Measurements from ENCODE around the gene SPAG8. TPM values are rescaled to one million over a fixed set of nuclear protein-coding genes. Genes with fewer than 3 reads are reported as not detected.

Gene SPAG8
- polyA plus RNA-seq, 12 donors: 1.7 to 4.0 (median 2.2) TPM; not detected in 2

DNA sequence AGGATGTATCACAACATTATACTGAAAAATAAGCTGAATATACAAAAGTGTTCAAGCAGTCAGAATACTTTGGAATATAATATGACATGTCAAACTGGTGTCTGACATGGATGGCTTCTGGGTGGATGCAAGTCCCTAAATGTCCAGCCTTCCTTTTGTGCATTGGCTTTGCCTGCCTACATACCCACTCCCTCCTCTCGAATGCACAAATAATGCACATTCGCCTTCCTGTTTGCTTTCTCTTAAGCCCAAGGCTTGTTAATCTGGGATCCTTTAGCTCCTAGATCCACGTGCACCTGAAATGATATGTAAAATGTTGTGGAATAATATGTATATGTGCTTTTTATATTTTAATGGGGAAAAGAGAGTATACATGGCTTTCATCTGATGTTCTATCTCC lies 33.6 kb downstream of the SPAG8 start:
- no peak for DNase-seq

DNA sequence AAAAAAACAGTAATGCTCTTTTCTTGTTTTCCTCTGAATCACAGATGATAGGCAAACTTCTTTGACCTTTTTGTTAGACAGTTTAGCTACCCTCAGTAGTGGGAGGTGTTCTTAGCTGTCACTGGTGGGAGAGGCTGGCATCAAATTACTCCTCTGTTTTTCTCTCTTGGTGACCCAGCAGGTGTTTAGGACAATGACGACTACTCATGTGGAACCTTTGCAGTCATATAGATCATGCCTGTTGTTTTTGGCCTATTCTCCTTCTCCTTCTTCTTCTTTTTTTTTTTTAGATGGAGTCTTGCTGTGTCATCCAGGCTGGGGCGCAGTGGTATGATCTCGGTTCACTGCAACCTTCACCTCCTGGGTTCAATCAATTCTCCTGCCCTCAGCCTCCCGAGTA lies 36.0 kb downstream of the SPAG8 start:
- DNase-seq: no peak

GRCh38 chr9:35774907-35775635 lies 37.0 kb downstream of the SPAG8 start:
- no peak for DNase-seq

- no peak for DNase-seq
Measured at GRCh38 chr9:35771943-35772342, 40.1 kb downstream of the SPAG8 start.

- no peak for DNase-seq
Measured at GRCh38 chr9:35771534-35771933, 40.5 kb downstream of the SPAG8 start.

DNA sequence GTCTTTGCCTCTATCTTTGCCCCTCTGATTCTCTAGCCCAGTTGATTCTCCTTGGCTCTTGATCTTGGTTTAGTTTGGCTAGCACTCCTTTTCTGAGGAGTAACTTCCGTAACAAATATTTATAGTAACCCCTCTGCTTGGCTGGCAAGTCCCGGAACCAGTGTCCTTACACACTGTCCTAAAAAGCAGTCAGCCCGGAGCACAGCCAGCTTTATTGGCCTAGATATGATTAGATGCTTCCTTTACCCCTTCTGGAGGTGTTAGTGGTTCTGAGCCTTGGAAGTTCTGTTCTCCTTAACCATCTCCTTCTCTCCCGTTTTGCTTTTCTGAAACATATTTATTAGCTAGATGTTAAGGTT lies 41.0 kb downstream of the SPAG8 start:
- no peak for DNase-seq

DNA sequence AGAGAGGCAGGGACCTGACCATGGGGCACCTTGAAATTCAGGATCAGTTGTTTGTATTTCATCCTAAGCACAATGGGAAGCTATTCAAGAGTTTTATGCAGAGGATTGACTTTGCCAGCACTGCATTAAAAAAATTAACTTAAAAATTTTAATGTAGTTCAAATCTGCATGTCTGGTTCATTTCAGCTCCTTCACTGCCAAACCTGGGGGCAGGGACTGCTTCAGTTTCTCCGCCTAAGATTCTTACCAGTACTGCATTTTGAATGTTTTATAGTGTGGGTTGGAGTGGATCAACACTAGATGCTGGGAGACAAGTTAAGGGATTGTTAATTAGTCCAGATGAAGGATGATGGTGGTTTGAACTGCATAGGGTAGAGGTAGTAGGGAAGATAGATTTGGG lies 42.3 kb downstream of the SPAG8 start:
- DNase-seq: no peak

DNA sequence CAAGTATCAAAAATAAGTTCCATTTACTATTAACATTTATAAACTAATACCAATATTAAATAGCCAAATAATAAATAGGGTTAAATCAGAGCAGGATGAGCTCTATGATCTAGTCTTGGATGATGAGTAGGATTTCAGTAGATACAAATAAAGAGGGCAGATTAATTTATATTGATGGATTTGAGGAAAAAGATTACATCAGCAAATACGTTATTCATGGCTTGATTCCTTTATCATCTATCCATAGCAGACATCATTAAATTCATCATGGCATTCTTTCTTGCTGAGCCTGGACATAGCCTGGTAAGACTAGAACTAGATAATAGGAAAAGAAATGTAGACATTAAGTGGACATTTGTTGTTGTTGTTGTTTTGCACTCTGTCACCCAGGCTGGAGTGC lies 44.6 kb downstream of the SPAG8 start:
- no peak for DNase-seq

DNA sequence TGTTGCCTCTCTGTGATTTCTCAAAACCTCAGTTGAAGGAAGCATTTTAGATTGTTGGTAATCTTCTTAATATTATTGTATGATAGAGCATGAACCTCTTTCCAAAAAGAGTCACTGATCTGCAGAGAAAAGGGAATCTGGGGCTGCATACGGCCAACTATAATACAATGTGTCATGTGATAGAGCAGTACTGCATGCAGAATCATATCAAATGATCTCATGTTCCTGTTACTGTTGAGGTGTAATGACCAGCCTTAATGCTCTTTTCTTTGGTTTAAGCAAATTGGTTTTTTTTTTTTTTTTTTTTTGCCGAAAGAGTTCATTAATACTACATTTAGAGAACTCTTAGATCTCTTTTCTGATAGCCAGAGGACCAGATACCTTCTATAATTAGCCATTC lies 45.1 kb downstream of the SPAG8 start:
- no peak for DNase-seq

DNA sequence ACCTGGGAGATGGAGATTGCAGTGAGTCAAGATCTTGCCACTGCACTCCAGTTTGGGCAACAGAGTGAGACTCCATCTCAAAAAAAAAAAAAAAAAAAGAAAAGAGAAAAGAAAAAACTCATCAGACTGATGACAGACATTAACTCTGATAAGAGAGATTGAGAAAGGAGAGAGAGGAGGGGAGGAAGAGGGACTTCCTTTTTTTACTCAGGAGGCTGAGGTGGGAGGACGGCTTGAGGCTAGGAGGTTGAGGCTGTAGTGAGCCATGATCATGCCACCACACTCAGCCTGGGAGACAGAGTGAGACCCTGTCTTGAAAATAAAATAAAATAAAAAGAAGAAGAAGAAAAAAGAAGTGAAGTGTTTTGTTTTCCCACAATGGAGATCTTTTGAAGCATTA lies 48.3 kb downstream of the SPAG8 start:
- DNase-seq: no peak

GRCh38 chr9:35763181-35763580 lies 48.9 kb downstream of the SPAG8 start:
- no peak for DNase-seq

DNA sequence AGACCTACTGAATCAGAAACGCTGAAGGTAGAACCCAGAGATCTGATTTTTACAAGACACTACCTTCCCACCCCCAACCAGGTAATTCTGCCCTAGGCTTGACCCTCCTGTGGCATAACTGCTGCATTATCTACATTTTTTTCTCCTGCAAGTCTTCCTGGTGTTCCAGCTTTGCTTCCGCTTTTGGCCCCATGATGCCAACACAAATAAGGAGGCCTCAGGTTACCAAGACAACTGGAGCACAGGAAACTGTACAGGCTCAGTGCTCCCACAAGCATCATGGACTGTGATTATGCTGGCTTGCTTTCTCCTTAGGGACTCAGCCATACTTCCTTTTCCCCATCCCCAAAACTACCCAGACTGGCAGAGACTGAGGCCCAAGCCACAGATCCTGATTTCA lies 51.4 kb downstream of the SPAG8 start:
- DNase-seq: no peak

- no peak for DNase-seq
Measured at GRCh38 chr9:35759795-35760194, 52.3 kb downstream of the SPAG8 start.

Other genes with a start within 250 kb of the SPAG8 start
- gene TESK1, start 207.0 kb downstream of the SPAG8 start, polyA plus RNA-seq (ENCODE audit: insufficient read length in 12 of 12): 10 to 100 TPM in 11 of 12 donors, not detected in 1; 27.1 to 42.8 (median 33.8) TPM
- 1 to 10 TPM in 10 of 12 donors, not detected in 2; 1.0 to 4.8 (median 2.1) TPM for gene CD72, start 193.8 kb downstream of the SPAG8 start, polyA plus RNA-seq (ENCODE audit: insufficient read length in 12 of 12)
- gene SIT1, start 161.3 kb downstream of the SPAG8 start, polyA plus RNA-seq (ENCODE audit: insufficient read length in 12 of 12): 1 to 10 TPM in 1 of 12 donors, under 1 TPM in 8, not detected in 3; 0.13 to 2.3 (median 0.20) TPM
- gene RMRP, start 154.2 kb downstream of the SPAG8 start, polyA plus RNA-seq (ENCODE audit: insufficient read length in 12 of 12): not detected
- 10 to 100 TPM in 10 of 12 donors, not detected in 2; 12.4 to 21.7 (median 16.1) TPM for gene CCDC107, start 154.0 kb downstream of the SPAG8 start, polyA plus RNA-seq (ENCODE audit: insufficient read length in 12 of 12)
- 1 to 10 TPM in 11 of 12 donors, not detected in 1; 3.3 to 8.0 (median 5.2) TPM for gene ARHGEF39, start 147.1 kb downstream of the SPAG8 start, polyA plus RNA-seq (ENCODE audit: insufficient read length in 12 of 12)
- gene CA9, start 138.3 kb downstream of the SPAG8 start, polyA plus RNA-seq (ENCODE audit: insufficient read length in 12 of 12): 1 to 10 TPM in 4 of 12 donors, under 1 TPM in 6, not detected in 2; 0.42 to 6.9 (median 0.75) TPM
- gene TPM2, start 122.3 kb downstream of the SPAG8 start, polyA plus RNA-seq (ENCODE audit: insufficient read length in 12 of 12): over 10,000 TPM in 1 of 12 donors, 1,000 to 10,000 TPM in 11; 1,434 to 10,856 (median 6,506) TPM
- 100 to 1,000 TPM in 3 of 12 donors, 10 to 100 TPM in 8, not detected in 1; 83.0 to 108 (median 90.3) TPM for gene TLN1, start 80.1 kb downstream of the SPAG8 start, polyA plus RNA-seq (ENCODE audit: insufficient read length in 12 of 12)
- gene CREB3, start 79.6 kb downstream of the SPAG8 start, polyA plus RNA-seq (ENCODE audit: insufficient read length in 12 of 12): 10 to 100 TPM in 11 of 12 donors, not detected in 1; 21.3 to 45.7 (median 24.9) TPM
- gene GBA2, start 63.0 kb downstream of the SPAG8 start, polyA plus RNA-seq (ENCODE audit: insufficient read length in 12 of 12): 10 to 100 TPM in 11 of 12 donors, not detected in 1; 33.9 to 87.1 (median 55.8) TPM
- 10 to 100 TPM in 11 of 12 donors, not detected in 1; 15.1 to 21.8 (median 19.8) TPM for gene RGP1, start 63.0 kb downstream of the SPAG8 start, polyA plus RNA-seq (ENCODE audit: insufficient read length in 12 of 12)
- 1 to 10 TPM in 1 of 12 donors, under 1 TPM in 1, not detected in 10; 0.98 to 1.4 TPM for gene MSMP, start 58.0 kb downstream of the SPAG8 start, polyA plus RNA-seq (ENCODE audit: insufficient read length in 12 of 12)
- gene NPR2, start 20.7 kb downstream of the SPAG8 start, polyA plus RNA-seq (ENCODE audit: insufficient read length in 12 of 12): 10 to 100 TPM in 11 of 12 donors, not detected in 1; 14.4 to 30.9 (median 26.3) TPM
- gene HINT2, start 2.8 kb upstream of the SPAG8 start, polyA plus RNA-seq (ENCODE audit: insufficient read length in 12 of 12): 10 to 100 TPM in 11 of 12 donors, not detected in 1; 25.7 to 40.7 (median 29.3) TPM
- gene FAM221B, start 16.5 kb upstream of the SPAG8 start, polyA plus RNA-seq (ENCODE audit: insufficient read length in 12 of 12): under 1 TPM in 10 of 12 donors, not detected in 2; 0.07 to 0.62 (median 0.23) TPM
- gene TMEM8B, start 17.0 kb upstream of the SPAG8 start, polyA plus RNA-seq (ENCODE audit: insufficient read length in 12 of 12): 10 to 100 TPM in 11 of 12 donors, not detected in 1; 12.0 to 33.1 (median 22.2) TPM
- under 1 TPM in 4 of 12 donors, not detected in 8; 0.13 to 0.31 (median 0.17) TPM for gene OR13J1, start 58.1 kb upstream of the SPAG8 start, polyA plus RNA-seq (ENCODE audit: insufficient read length in 12 of 12)
- 1 to 10 TPM in 8 of 12 donors, under 1 TPM in 2, not detected in 2; 0.18 to 2.6 (median 1.5) TPM for gene HRCT1, start 93.9 kb upstream of the SPAG8 start, polyA plus RNA-seq (ENCODE audit: insufficient read length in 12 of 12)
- 1 to 10 TPM in 10 of 12 donors, not detected in 2; 1.1 to 2.8 (median 1.9) TPM for gene SPAAR, start 97.2 kb upstream of the SPAG8 start, polyA plus RNA-seq (ENCODE audit: insufficient read length in 12 of 12)
- gene OR2S2, start 145.9 kb upstream of the SPAG8 start, polyA plus RNA-seq (ENCODE audit: insufficient read length in 12 of 12): under 1 TPM in 6 of 12 donors, not detected in 6; 0.22 to 0.48 (median 0.29) TPM
- gene RECK, start 224.7 kb upstream of the SPAG8 start, polyA plus RNA-seq (ENCODE audit: insufficient read length in 12 of 12): 10 to 100 TPM in 11 of 12 donors, not detected in 1; 21.7 to 62.1 (median 29.2) TPM

All from muscle of arm (tissue), 12 donors.